Esophagus muscularis mucosa (tissue), 4 donors: Measurements from ENCODE around the gene KDM6B. TPM values are rescaled to one million over a fixed set of nuclear protein-coding genes. Genes with fewer than 3 reads are reported as not detected.

Experiments
- DNase-seq: peaks from one replicate; pipeline ENCODE4 v3.0.0-alpha.2; 2017; ENCODE audit errors: extremely low spot score
- H3K27ac ChIP-seq, 4 donors: fragments of 200-600 bp; sonication (generic); replicated peaks in 1 of 4; 1 replicate in 3 of 4; 2 replicates in 1 of 4; pipeline ENCODE4 v1.5.1; 2016 to 2019; ENCODE audit warnings: mild to moderate bottlenecking in 1 of 4
- H3K27me3 ChIP-seq, 4 donors: fragments of 200-600 bp; sonication (generic); one replicate each; pipeline versions ENCODE4 v1.5.1 to v1.6.0; 2016 to 2019
- H3K36me3 ChIP-seq, 4 donors: fragments of 200-600 bp; sonication (generic); one replicate each; pipeline ENCODE4 v1.5.1; 2016 to 2019
- H3K4me1 ChIP-seq, 4 donors: fragments of 200-600 bp; sonication (generic); one replicate each; pipeline ENCODE4 v1.5.1; 2016 to 2019
- H3K4me3 ChIP-seq, 4 donors: fragments of 200-600 bp; sonication (generic); 1 replicate in 2 of 4; 2 replicates in 2 of 4; pipeline ENCODE4 v1.5.1; 2016 to 2019; ENCODE audit warnings: mild to moderate bottlenecking in 4 of 4, moderate library complexity in 1 of 4
- H3K9me3 ChIP-seq, 4 donors: fragments of 200-600 bp; sonication (generic); 1 replicate in 3 of 4; 2 replicates in 1 of 4; pipeline ENCODE4 v1.5.1; 2016 to 2019
- EP300 ChIP-seq: sonication (generic); formaldehyde crosslinking; IDR thresholded peaks from one replicate; pipeline ENCODE4 v1.6.1; 2017; ENCODE audit warnings: antibody characterized with exemption
- POLR2A ChIP-seq: fragments of 450-650 bp; IDR thresholded peaks from one replicate; pipeline ENCODE4 v1.6.1; 2017; ENCODE audit warnings: antibody characterized with exemption, moderate library complexity, mild to moderate bottlenecking, low read depth
- POLR2AphosphoS5 ChIP-seq, 2 donors: sonication (generic); formaldehyde crosslinking; IDR thresholded peaks; one replicate each; pipeline ENCODE4 v1.6.1; 2017; ENCODE audit warnings: antibody characterized with exemption in 2 of 2
- WGBS: methylation state at CpG from one replicate; pipeline ENCODE4 v1.1.5; 2018; 5-methylcytosine and 5-hydroxymethylcytosine counted together
- intact Hi-C: fragments of 100-400 bp; cut with DNase I; formaldehyde crosslinking; loops from one replicate; pipeline ENCODE4 v1.15.1; 2023
- total RNA-seq, 4 donors: library from RNA; depleted of rRNA; stranded (reverse); fragments of >200 nt; gene quantifications; one replicate each; pipeline versions ENCODE4 v1.1.0 to v1.2.1, GENCODE V29; 2016
- TF ChIP-seq, protein P1 (sequence below), 3 experiments: fragments of 200-600 bp in 2 of 3; fragments of 450-650 bp in 1 of 3; sonication (generic) in 2 of 3; IDR thresholded peaks; one replicate each; pipeline ENCODE4 v1.5.1; 2017 to 2019; ENCODE audit warnings: antibody characterized with exemption in 3 of 3, mild to moderate bottlenecking in 2 of 3, moderate library complexity in 1 of 3

The KDM6B gene
- total RNA-seq, 4 donors from 2014 or later = 10.8 to 101 (median 15.1) TPM

DNA sequence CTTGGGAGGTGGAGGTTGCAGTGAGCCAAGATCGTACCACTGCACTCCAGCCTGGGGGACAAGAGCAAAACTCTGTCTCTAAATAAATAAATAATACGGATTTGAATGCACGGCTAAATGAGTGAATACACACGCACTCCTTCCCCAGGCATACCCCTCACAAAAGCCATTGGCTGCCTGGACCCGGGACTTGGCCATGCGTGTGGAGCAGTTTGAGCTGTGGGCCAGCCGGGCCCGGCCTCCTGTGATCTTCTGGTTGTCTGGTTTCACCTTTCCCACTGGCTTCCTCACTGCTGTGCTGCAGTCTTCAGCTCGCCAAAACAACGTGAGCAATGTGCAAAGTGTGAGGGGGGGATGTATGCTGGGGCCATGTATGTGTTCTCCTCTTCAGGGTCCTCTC, 1.6 kb upstream of the KDM6B start:
- Histone ChIP-seq H3K27me3 (no peaks in the 10 kb centered on the region), H3K4me1 (peaks cover 19 to 28% (median 25%) of the 10 kb centered on the region in 4 donors), H3K4me3 (no peak overlapping the region), H3K9me3 (no peaks in the 10 kb centered on the region), H3K27ac (no peak overlapping the region), H3K36me3 (no peaks in the 10 kb centered on the region)
- TF ChIP-seq POLR2AphosphoS5 (IDR thresholded peaks at IDR 0.05) (no peak), POLR2A (no peak), EP300 (no peak)
- TF ChIP-seq, protein P1, sequence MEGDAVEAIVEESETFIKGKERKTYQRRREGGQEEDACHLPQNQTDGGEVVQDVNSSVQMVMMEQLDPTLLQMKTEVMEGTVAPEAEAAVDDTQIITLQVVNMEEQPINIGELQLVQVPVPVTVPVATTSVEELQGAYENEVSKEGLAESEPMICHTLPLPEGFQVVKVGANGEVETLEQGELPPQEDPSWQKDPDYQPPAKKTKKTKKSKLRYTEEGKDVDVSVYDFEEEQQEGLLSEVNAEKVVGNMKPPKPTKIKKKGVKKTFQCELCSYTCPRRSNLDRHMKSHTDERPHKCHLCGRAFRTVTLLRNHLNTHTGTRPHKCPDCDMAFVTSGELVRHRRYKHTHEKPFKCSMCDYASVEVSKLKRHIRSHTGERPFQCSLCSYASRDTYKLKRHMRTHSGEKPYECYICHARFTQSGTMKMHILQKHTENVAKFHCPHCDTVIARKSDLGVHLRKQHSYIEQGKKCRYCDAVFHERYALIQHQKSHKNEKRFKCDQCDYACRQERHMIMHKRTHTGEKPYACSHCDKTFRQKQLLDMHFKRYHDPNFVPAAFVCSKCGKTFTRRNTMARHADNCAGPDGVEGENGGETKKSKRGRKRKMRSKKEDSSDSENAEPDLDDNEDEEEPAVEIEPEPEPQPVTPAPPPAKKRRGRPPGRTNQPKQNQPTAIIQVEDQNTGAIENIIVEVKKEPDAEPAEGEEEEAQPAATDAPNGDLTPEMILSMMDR (IDR thresholded peaks at IDR 0.05) = no peak
- intact Hi-C loops = no loop called here
- no peak for DNase-seq
- WGBS = 79% methylated on average over 10 of the region's 10 CpGs

DNA sequence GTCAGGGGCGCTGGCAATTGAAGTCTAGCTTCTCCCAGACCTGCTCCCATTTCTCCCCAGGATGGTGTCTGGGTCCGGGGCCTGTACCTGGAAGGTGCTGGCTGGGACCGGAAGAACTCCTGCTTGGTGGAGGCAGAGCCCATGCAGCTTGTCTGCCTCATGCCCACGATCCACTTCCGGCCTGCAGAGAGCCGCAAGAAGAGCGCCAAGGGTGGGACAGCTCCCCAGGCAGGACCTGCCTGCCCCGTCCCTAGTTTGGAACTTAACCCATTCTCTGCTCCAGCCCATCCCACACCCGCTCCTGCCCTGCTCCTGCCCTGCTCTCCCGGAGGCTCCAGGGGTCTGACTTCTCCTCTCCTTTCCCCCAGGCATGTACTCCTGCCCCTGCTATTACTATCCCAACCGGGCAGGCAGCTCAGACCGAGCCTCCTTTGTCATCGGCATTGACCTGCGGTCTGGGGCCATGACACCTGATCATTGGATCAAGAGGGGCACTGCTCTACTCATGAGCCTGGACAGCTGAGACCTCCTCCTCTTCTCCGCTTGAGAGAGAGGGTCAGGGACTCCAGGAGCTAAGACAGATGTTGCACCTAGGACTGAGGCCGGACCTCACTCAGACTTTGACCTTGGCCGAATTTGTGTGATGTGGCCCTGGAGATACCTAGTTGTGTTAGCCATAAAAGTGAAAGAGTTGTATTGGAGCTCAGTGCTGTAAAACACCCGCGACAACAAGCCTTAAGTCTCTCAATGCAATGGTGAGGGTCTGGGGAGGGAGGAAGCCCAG, 814 bp upstream of the KDM6B start:
- Histone ChIP-seq H3K9me3 (no peaks in the 10 kb centered on the region), H3K27me3 (no peaks in the 10 kb centered on the region), H3K36me3 (no peaks in the 10 kb centered on the region), H3K4me3 (peak overlapping the region; percentile 62 to 94 (median 80)), H3K4me1 (peaks cover 25 to 36% (median 33%) of the 10 kb centered on the region in 4 donors), H3K27ac (peak overlapping the region; percentile 97 to 98 (median 98))
- 52% methylated on average over 17 of the region's 19 CpGs for WGBS
- TF ChIP-seq POLR2AphosphoS5 (IDR thresholded peaks at IDR 0.05) (no peak), EP300 (no peak), POLR2A (no peak)
- TF ChIP-seq, protein P1 (IDR thresholded peaks at IDR 0.05) = no peak
- DNase-seq = no peak
- intact Hi-C loops = no loop called here

DNA sequence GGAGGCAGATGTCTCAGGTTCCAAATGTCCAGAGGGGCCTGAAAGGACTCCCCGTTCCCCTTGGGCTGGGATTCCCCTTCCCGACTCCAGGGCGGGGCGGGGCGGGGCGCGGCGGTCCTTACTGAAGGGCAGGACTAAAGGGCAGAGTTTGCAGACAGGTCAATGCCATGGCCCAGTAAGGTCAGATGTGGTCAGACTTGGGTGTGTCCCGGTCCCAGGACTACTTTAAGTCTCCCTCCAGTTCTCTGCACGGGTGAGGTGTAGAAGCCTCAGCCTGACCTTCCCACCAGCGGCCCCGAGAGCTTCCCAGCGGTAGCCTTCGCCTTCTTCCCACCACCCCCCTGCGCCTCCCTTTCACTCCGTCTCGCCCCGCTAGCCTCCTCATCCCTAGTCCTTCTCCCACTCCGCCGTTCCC, 532 bp downstream of the KDM6B start:
- H3K36me3 ChIP-seq = peaks cover 0 to under 1% (median 0%) of the 10 kb centered on the region in 4 donors
- H3K27ac ChIP-seq = peak overlapping the region; percentile 97 to 98 (median 98)
- no peaks in the 10 kb centered on the region for H3K27me3 ChIP-seq
- under 1% methylated on average over 16 of the region's 20 CpGs for WGBS
- peaks cover 38 to 49% (median 46%) of the 10 kb centered on the region in 4 donors for H3K4me1 ChIP-seq
- H3K9me3 ChIP-seq = no peaks in the 10 kb centered on the region
- TF ChIP-seq, protein P1 (IDR thresholded peaks at IDR 0.05) = no peak
- TF ChIP-seq POLR2AphosphoS5 (IDR thresholded peaks at IDR 0.05) (no peak), POLR2A (no peak), EP300 (no peak)
- peak overlapping the region; percentile 62 to 94 (median 80) for H3K4me3 ChIP-seq
- DNase-seq = peak; percentile 94
- intact Hi-C loops = loop anchor here (2.0 kb wide), 1 partner anchor 50 kb away; no protein-coding TSS in a partner anchor

DNA sequence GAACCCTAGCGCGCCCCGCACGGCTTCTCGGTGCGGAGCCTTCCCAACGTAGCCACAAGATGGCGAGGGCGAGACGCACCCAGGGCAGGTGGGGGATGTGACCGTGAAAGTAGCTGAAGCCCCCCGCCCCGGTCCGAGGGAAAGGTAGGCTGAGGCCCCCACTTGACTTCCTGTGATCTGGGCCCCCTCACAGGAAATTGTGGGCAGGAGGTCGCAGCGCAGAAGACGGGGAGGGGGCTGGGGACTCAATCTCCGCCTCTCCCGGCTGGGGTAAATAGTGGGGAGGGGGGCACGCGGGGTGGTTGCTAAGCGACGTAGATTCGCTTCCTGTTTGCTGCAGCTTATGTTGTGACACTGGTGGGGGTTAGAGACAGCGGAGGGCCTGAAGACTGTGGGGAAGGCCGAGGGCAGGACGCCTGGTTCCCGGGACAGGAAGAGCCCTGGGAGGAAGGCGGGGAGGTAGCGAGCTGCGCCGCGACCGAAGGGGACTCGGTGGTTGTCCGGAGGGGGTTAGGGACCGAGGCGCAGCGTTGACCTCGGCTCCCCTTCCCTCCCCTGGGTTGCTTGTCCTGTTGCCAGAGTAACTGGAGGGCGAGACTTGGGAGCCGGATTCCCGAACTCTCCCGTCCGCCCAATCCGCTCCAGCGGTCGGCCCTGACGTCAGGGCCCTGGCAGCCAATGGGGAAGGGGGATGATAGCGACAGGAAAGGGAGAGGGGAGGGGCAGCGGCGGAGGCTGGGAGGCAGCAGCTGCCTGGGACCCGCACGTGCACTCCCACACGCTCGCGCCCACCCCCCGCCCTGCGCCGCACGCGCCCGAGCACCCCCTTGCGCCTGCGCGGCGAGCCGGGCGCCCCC, 1.2 kb downstream of the KDM6B start:
- H3K4me1 ChIP-seq = peaks cover 44 to 56% (median 53%) of the 10 kb centered on the region in 4 donors
- 0% methylated on average over 28 of the region's 69 CpGs for WGBS

More for the DNA sequence above, 1.2 kb downstream of the KDM6B start:
- no peaks in the 10 kb centered on the region for H3K27me3 ChIP-seq
- peaks cover 0 to 7% (median 2%) of the 10 kb centered on the region in 4 donors for H3K36me3 ChIP-seq
- TF ChIP-seq POLR2AphosphoS5 (IDR thresholded peaks at IDR 0.05) (peak; percentile 87 to 96), EP300 (no peak), POLR2A (peak; percentile 77)
- TF ChIP-seq, protein P1 (IDR thresholded peaks at IDR 0.05) = peak; percentile 83 to 87 (median 85)
- H3K27ac ChIP-seq = peak overlapping the region; percentile 97 to 98 (median 98)
- peak; percentile 99 for DNase-seq
- no peaks in the 10 kb centered on the region for H3K9me3 ChIP-seq
- intact Hi-C loops = loop anchor here (2.0 kb wide), 1 partner anchor 50 kb away; no protein-coding TSS in a partner anchor
- H3K4me3 ChIP-seq = peak overlapping the region; percentile 62 to 94 (median 80)
